ENCODE measurements around the gene PTPDC1.
"Not testable (repeated sequence)": the region's sequence is repeated elsewhere in the genome, so short reads cannot be mapped to it uniquely, and the experiment has no call there.

Gene PTPDC1

GRCh38 chr9:94094219-94095145 lies 10.2 kb downstream of the PTPDC1 start:
- not testable (repeated sequence) for DNase-seq

- peak; percentile 28 for DNase-seq
Measured at GRCh38 chr9:94096819-94097577, 12.7 kb downstream of the PTPDC1 start.

- DNase-seq = no peak
Measured at GRCh38 chr9:94097788-94098414, 13.6 kb downstream of the PTPDC1 start.

- no peak for DNase-seq
Measured at GRCh38 chr9:94100152-94100879, 16.1 kb downstream of the PTPDC1 start.

GRCh38 chr9:94101162-94101853 lies 17.0 kb downstream of the PTPDC1 start:
- no peak for DNase-seq

- DNase-seq = no peak
Measured at GRCh38 chr9:94108584-94108983, 24.3 kb downstream of the PTPDC1 start.

- no peak for DNase-seq
Measured at GRCh38 chr9:94110821-94111252, 26.6 kb downstream of the PTPDC1 start.

GRCh38 chr9:94111446-94111845 lies 27.2 kb downstream of the PTPDC1 start:
- DNase-seq = no peak

GRCh38 chr9:94112716-94113465 lies 28.6 kb downstream of the PTPDC1 start:
- DNase-seq = no peak

GRCh38 chr9:94120088-94120487 lies 35.8 kb downstream of the PTPDC1 start:
- DNase-seq = not testable (repeated sequence)

- no peak for DNase-seq
Measured at GRCh38 chr9:94120854-94121376, 36.7 kb downstream of the PTPDC1 start.

GRCh38 chr9:94126844-94127243 lies 42.6 kb downstream of the PTPDC1 start:
- DNase-seq = no peak

GRCh38 chr9:94127806-94128205 lies 43.5 kb downstream of the PTPDC1 start:
- no peak for DNase-seq

GRCh38 chr9:94128580-94128979 lies 44.3 kb downstream of the PTPDC1 start:
- DNase-seq = no peak

- DNase-seq = no peak
Measured at GRCh38 chr9:94134629-94135028, 50.4 kb downstream of the PTPDC1 start.

GRCh38 chr9:94135222-94135621 lies 51.0 kb downstream of the PTPDC1 start:
- DNase-seq = no peak

- DNase-seq = no peak
Measured at GRCh38 chr9:94139672-94140417, 55.6 kb downstream of the PTPDC1 start.

- no peak for DNase-seq
Measured at GRCh38 chr9:94140418-94140780, 56.1 kb downstream of the PTPDC1 start.

- no peak for DNase-seq
Measured at GRCh38 chr9:94140791-94141790, 56.8 kb downstream of the PTPDC1 start.
